HG03469 (cell line): ENCODE results near the gene LRRC8D.

ENCODE experiments used
- ATAC-seq: cut with Tn5 transposase; IDR thresholded peaks from one replicate; pipeline ENCODE4 v1.9.1; 2021; ENCODE audit warnings: mild to moderate bottlenecking, moderate library complexity, moderate number of reproducible peaks; ENCODE audit not compliant: unreplicated experiment

LRRC8D gene

GRCh38 chr1:89934461-89934860 is 113.6 kb downstream of the LRRC8D start:
- ATAC-seq = no peak

- ATAC-seq = no peak
These were observed 114.4 kb downstream of the LRRC8D start for GRCh38 chr1:89935235-89935634.

- ATAC-seq = no peak
These were observed 115.9 kb downstream of the LRRC8D start for GRCh38 chr1:89936694-89937093.

GRCh38 chr1:89938171-89939055 is 117.6 kb downstream of the LRRC8D start:
- no peak for ATAC-seq

- ATAC-seq = no peak
These were observed 118.3 kb downstream of the LRRC8D start for GRCh38 chr1:89939059-89939570.

GRCh38 chr1:89939693-89940438 is 119.0 kb downstream of the LRRC8D start:
- no peak for ATAC-seq

- ATAC-seq = no peak
These were observed 120.4 kb downstream of the LRRC8D start for GRCh38 chr1:89941110-89941766.

GRCh38 chr1:89942014-89942413 is 121.2 kb downstream of the LRRC8D start:
- ATAC-seq = no peak

- no peak for ATAC-seq
These were observed 122.2 kb downstream of the LRRC8D start for GRCh38 chr1:89942825-89943658.

- no peak for ATAC-seq
These were observed 123.3 kb downstream of the LRRC8D start for GRCh38 chr1:89943846-89944781.

- ATAC-seq = peak; percentile 92
These were observed 125.1 kb downstream of the LRRC8D start for GRCh38 chr1:89945852-89946476.

- no peak for ATAC-seq
These were observed 125.7 kb downstream of the LRRC8D start for GRCh38 chr1:89946532-89946931.

- no peak for ATAC-seq
These were observed 128.0 kb downstream of the LRRC8D start for GRCh38 chr1:89948722-89949345.

- no peak for ATAC-seq
These were observed 129.3 kb downstream of the LRRC8D start for GRCh38 chr1:89949991-89950624.

- ATAC-seq = no peak
These were observed 129.9 kb downstream of the LRRC8D start for GRCh38 chr1:89950703-89951102.

- ATAC-seq = no peak
These were observed 131.2 kb downstream of the LRRC8D start for GRCh38 chr1:89951766-89952604.

- ATAC-seq = no peak
These were observed 131.8 kb downstream of the LRRC8D start for GRCh38 chr1:89952605-89953130.
